ENCODE data around the gene IFRD1.

IFRD1 gene

DNA sequence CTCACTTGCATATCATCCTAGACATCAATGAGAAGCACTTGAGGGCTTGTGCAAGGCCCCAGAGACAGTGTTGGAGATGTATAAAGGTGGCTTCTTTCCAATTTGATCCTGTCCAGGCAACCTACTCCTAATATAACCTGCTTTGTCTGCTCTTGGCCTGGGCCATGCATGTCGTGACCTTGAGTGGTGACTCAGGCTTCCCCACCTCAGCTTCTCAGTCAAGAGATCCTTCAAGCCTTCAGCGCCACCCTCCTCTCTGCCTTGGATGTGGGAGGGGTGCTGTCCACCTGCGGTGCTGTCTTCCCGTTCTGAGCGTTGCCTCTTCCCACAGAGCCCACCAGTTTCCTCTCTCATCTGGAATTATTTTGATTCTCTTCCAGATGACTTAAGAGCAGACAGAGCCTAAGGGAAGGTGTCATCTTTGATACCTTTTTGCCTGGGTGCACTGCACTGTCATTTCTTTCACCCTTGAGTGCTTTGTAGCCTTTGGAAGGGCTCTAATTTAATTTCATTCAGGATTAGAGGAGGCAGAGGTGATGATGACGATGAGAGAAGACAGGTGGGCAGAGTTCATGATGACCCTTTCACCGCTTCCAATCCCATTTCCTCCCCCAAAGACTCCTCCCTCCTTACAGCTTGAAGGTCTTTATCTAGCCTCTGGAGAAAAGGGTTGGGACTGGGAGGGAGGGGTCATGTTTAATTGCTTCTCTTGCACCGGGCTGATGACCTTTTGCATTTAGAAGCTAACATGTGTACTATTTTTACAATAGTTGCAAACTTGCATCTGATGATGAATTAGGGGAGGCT lies 37.4 kb downstream of the IFRD1 start:
- no peak for DNase-seq (ENCODE audit: low spot score)

DNA sequence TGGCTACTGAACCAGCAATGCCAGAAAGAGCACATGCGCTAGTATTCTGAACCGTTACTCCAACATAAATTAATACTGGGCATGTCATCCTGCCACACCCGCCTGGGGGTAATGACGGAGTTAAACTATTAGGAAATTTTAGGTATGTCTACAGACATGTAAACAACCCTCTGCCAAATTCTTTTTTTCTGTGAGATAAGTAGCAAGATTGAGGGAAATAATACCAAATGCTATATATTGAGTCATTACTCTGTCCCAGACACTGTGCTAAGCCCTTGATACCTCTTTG lies 37.9 kb downstream of the IFRD1 start:
- no peak for DNase-seq (ENCODE audit: low spot score)

DNA sequence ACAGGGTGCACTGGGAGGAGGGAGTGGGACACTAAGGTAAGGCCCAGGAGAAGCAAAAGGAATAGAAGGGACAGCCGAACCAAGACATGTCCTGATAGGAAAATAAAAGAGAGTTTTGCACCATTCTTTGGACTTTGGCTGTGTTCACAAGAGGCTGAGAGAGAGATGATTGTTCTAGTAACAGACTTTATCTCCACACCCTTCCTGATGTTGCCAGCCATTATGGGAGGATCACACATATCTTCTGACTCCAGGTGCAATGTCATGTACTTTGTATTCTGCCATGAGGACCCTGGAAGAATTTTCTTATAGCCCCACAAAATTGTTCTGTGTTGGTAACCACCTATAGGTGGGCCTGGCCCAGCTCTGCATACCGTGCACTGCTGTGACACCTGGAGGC lies 41.9 kb downstream of the IFRD1 start:
- no peak for DNase-seq (ENCODE audit: low spot score)

DNA sequence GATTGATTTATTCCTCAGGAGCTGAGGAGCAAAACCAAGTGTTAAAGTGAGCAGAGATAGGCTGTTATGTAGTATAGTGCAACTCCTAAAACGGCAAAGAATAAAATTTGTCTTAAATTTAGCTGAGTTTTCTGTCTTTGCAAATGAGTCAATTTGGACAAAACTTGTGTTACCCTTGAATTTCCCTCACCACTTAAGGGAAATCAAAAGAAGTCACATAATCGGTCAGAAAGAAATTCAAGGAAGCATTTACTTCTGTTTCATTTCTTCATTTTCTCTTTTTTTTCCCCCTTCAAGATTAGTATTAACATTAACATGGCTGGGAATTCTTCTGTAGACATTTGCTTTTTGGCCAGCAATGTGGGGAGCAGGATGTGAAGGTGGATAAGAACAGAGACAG lies 44.4 kb downstream of the IFRD1 start:
- no peak for DNase-seq (ENCODE audit: low spot score)

DNA sequence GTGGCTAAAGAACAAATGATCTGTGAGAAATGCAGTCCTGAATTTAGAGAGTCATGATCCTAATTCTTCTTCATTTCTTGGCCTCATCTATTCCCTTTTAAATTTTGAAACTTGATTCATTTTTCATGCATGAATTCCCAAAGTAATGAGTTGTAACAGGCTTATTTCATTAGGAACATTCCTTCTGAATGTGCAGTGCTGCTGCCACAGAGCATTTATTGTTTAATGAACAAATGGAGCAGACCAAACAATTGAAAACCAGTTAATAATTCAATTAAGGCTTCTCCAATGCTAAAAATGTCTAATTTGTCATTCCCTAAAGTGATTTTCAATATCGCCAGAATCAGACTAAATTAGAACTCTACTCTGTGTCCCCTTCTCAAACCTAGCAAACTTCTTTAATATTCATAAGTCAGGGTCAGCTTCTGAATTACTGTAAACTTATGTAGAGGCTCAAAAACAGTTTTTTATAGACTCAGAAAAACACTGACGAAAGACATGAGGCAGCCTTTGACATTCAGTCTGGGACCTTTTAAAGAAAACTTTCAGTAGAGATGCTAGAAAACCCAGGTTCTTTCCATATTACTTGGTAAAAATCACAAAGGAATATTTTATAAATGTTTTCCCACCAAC lies 45.0 kb downstream of the IFRD1 start:
- DNase-seq (ENCODE audit: low spot score): no peak

DNA sequence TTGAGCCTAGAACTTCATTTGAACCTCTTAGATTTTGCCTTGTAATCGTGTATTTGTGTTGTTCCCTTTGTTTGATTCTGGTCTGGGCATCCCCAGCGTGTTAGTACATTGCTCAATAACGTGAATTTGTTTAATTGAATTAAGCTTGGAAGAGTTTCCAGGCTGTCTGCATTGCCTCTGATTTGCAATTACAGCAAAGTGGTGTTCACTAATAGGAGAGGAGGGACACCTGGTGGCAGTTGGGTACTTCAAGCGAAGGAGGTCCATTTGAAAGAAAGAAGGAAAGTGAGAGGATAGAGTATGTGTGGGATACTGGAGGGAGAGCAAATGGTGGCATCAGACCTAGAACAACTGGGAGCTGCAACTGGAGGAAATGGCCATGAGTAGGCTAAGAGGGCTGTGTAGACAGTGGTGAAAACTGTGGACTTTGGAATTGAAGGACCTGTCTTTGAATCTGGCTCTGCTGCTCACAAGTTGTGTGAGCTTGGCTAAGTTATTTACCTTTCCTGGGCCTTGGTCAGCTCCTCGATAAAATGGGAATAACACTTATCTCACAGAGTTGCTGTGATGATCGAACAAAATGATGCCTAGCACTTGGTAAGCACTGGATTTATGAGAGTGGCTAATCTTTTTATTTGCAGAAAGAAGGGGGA lies 45.7 kb downstream of the IFRD1 start:
- peak; percentile 46 for DNase-seq (ENCODE audit: low spot score)

DNA sequence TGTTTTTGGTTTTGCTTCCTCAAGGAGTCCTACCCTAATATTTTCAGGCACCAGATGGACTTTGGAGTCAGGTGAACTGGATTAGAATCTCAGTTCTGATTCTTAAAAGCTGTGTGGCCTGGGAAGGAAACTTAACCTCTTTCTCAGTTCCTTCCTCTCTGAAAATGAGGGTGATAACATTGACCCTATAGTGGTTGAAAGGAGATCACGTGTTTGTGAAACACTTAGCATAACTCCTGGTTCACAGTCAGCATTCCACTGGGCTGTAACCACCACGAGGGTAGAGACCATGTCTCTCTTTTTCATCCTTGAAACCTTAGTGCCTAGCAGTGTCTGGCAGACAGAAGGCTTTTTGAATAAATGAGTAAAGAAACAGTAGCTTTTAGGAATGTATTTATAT lies 47.2 kb downstream of the IFRD1 start:
- no peak for DNase-seq (ENCODE audit: low spot score)

DNA sequence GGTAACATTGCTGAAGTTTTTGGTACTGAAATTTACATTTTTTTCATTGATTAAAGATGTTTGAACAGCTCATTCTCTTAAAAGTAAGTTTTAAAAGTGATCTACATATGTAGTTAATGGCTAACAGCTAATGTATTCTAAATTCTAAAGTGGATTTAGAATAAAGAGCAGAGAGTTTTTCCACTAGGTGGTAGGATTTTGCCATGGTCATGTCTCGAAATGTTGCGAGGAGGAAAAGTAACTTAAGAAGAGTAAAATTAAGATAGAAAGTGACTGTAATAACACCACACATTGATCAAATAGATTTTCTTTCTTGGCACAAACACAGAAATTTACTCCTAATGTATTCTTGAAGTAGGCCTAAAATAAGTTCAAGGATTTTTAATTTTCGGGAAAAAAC lies 50.4 kb downstream of the IFRD1 start:
- no peak for DNase-seq (ENCODE audit: low spot score)

DNA sequence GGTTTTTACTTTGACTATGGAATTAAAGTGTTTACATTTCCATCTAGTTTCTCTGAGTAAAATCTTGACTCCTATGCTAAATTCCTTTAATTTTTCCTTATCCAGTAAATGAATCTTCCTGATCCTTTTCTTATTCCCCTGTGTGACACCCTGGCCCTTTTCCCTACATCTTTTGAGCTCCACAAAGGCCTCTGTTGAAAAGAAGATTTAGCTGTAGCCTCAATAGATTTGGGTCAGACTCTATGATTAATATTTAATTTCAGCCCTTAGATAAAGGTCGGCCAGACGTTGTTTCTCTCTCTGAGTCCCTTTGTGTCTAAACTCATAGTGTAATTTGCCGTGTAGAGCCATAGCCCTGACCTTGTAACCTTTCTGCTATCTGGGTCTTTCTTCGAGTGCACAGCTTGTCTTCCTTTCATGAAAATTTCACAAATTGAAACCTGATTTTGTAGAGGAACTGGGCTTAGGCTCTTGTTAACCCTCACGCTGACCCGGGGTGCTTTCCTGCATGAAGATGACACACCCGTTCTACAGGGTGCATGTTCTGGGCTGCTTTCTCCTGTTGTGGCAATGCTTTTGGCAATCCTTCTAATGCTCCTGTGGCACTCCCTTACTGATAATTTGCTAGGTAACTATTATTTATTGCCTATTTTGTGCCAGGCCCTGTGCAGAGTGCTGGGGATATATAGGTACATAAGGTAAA lies 51.7 kb downstream of the IFRD1 start:
- no peak for DNase-seq (ENCODE audit: low spot score)

DNA sequence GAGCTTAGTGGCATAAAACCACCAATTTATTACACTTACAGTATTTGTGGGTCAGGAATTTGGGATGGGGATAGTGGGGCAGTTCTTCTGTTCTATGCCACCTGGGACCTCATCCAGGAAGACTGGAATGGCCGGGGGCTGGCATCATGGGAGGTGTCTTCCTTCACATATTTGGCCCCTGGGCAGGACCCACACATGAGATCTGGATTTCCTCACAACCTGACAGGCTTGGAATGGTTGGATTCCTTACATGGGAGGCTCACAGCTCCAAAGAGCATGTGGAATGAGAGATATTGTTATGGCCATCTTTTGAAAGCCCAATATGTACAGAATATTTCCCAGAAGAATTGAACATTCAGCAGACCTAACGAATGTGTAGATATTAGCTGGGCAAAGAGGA lies 52.4 kb downstream of the IFRD1 start:
- no peak for DNase-seq (ENCODE audit: low spot score)

DNA sequence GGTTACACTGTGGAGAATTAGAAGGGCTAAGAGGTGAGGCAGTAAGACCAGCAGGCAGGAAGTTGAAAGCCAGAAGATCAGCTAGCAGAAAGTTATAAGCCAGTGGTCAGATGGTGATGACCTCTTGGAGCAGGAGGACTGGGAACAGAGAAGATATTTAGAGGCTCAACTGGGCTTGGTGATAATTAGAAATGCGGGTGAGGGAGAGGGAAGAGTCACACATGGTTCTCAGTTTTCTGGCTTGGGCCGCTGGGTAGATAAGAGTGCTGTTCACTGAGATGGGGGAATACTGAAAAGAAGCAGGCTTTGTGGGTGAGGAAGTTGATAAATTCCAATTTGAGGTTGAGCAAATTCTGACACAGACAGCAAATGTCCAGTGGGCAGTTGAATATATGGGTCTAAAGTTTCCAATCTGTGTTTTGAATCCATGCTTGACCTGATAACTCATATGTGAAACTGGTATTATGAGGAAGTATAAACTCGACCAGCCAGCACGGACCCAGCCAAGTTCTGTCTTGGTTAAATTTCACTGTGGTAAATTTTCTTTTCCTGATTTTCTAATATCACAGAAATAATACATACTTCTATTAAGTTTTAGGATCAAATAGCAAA lies 53.2 kb downstream of the IFRD1 start:
- no peak for DNase-seq (ENCODE audit: low spot score)

DNA sequence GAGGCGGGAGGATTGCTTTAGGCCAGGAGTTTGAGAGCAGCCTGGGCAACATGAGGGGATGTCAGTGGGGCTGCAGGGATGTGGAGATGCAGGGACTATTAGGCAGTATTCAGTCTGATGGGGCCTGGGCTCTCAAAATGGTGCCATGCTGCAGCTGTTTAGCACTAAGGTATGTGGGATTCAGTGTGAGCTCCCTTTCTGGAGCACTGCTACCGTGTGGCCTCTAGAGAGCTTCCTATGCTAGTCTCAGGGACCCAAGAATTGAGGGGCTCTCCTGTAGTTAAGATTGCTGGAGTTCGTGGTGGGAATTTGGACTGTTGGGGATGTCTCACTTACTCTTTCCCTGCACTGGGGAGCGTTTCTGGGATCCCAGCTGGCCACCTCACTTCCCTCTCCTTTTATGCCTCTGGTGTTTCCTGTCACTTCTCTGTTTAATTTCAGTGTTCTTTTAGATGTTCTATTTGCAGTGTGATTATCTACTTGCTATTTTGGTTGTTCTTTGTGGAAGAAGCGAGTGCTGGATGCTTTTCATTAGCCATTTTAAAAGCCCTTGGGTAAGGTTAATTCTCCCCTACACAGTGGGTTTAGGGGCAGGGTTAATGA lies 53.9 kb downstream of the IFRD1 start:
- no peak for DNase-seq (ENCODE audit: low spot score)

DNA sequence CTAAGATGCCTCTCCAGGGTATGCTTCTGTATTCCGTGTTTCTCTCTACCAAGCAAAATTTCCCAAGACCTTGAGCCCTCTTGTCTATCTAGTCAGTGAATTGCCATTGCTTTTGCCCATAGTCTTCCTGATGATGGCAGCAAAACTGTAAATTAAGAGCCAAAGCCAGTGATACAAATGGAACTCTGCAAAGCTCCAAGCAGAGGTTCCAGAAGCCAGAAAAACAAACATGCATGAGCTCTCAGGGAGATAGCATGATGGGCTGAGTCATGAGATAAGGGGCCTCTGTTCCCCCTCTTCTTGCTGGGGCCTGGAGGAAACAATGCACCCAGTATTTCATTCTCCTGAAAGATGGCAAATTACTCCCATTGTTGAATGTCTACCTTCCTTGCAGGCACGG lies 55.2 kb downstream of the IFRD1 start:
- DNase-seq (ENCODE audit: low spot score): no peak

DNA sequence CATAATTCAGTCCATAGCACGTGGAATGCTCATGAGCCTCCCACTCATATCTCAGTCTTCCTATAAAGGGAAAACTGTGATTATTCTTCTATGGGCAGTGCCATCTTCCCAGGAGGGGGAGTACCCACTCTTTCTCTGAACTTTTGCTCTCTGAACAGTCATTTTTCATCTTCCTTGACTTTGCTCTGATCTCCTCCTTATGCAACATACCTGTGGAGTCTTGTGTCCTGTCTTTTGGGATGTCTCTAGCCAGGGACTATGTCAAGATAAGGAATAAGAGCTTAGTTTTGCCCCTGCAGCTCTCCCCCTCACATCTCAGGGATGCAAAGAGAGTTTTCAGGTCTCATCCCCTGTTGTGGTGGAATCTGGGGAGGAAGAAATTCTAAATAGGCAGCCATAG lies 58.1 kb downstream of the IFRD1 start:
- no peak for DNase-seq (ENCODE audit: low spot score)

DNA sequence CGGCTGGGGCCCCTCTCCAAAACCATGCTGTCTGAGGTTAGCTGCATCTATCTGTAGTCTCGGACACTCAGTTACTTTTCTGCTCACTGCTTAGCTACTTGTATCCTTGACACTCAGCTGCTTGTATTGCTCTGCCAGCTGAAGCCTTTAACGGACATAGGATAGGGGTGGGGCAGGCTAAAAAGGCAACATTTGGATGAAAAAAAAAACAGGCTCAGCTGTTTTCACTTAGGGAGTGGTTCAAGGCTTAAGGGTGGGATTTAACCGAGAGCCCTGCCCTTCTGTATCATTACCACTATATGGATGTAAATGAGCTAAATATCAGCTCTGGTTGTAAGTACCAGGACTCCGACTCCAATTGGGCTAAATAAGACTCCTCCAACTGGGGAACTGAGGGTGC lies 59.1 kb downstream of the IFRD1 start:
- DNase-seq (ENCODE audit: low spot score): no peak

DNA sequence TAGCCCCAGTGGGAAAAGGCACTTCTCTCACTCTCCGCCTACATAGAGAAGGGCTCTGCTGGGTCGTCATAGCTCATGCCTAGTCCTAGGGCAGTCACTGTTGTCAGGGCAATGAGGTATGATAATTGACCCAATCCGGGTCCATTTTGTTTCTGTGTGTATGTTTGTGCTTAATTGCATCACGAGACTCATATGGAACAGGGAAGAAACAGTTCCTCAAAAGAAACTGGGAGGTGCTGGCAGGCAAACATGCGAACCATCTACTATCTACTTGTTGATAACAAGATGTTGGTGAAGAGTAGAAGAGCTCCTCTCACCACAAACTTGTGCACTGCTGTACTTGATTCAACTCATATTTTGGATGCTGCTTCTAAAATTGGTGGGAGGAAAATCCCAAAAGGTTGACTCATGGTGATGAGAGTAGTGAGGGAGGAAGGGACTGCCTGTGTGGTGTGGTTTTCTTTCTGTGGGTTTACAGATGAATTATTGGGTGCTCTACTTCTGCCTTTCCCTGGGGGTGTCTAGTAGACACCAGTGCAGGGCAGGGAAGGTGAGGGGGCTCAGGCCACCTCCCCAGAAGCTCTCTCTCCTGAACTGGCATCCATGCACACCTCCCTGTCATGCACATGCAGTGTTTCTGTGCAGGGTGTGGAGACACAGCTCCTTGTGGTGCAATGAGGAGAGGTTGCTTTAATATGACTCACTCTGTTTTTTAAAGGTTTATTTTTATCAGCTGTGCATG lies 59.9 kb downstream of the IFRD1 start:
- peak; percentile 59 for DNase-seq (ENCODE audit: low spot score)

DNA sequence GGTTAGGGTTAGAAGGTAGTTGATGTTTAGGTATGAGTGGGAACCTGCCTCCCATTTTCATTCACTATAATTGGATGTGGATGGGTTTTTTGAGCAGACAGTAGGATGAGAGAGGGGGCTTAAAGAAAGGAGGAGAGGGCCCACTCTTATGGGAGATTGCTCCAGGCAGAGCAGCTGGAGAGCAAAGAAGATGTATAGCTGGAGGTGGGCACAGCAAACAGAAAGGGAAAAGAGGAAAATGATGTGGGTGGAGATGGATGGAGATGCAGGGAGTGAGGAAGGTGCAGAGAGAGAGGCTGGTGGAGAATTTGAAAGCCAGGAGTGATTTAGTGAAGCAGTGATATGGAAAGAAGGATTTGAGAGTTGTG lies 60.5 kb downstream of the IFRD1 start:
- DNase-seq (ENCODE audit: low spot score): no peak

DNA sequence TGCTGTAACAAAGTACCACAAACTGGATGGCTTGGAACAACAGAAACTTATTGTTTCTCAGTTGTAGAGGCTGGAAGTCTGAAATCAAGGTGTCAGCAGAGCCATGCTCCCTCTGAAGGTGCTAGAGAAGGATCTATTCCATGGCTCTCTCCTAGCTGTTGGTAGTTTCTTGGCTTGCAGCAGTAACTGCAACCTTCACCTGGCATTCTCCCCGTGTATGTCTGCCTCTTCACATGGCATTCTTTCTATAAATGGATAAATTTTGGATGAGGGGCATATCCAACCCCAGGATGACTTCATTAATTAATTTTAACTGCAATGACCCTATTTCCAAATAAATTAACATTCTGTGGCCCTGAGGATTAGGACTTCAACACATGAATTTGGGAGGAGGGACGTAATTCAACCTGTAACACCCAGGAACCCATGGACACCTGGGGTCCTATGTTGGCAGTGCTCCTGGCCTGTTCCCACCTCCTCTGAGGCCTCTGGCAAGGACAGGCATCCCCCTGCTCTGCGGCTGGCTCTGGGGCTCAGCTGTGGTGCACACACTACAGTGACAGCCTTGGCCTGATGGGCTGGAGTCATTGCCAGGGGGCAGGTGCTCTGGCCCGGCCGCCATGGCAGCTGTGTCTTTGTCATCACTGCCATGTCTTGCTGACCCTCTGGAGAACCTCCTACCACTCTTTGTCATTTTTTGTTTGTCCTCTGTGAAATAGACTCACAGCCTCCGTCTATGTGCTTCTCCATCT lies 61.4 kb downstream of the IFRD1 start:
- DNase-seq (ENCODE audit: low spot score): no peak

DNA sequence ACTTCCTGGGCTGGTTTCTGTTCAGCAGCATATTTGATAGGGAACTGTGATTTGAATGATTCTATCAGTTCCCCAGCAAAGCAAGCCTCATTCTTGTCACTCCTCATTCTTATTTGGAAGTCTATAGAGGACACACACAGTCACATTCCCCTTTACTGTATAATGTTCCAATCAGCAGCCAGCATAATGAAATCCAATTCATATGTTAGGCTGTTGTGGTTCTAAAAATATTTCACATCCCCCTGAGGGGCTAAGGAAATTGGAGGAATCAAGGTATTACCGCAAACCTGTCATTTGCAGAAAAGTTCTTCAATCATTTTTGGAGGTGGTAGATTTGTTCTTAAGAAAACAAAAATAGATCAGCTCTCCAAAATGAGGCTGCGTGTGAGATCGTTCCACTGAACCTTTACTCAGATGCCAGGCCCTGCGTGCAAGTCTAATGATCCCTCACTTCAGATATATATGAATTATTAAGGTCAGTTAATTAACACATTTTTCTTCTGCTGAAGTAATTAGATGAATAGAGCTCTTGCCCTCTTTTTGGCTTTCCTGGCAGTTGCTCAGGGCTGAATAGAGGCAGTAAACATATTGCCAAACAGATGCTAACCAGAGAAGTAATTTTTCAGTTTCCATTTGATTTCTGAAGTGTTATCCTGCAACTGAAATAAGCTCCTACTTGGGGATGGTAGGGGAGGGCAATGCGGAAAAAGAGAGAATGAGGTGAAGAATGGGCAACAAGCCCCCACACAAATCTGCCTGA lies 62.4 kb downstream of the IFRD1 start:
- no peak for DNase-seq (ENCODE audit: low spot score)

DNA sequence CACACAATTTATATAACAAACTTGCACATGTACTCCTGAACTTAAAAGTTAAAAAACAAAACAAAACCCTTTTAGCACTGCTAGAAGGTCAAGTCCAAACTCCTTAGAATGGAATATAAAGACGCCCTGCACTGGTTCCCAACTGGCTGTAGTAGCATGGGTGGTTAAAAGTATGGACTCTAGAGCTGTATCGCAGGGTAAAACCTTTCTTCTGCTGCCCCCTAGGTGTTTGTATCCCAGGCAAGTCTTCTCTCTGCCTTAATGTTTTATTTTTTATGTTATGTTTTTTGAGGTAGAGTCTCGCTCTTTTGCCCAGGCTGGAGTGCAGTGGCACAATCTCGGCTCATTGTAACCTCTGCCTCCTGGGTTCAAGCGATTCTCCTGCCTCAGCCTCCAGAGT lies 65.7 kb downstream of the IFRD1 start:
- DNase-seq (ENCODE audit: low spot score): no peak

Measured in AG08396 (cell line).